Neural cell (in vitro differentiated cells): ENCODE measurements around the gene NUTF2. TPM values are rescaled to one million over a fixed set of nuclear protein-coding genes. Genes with fewer than 3 reads are reported as not detected.

Source experiments
- H2AFZ ChIP-seq: fragments of 200-600, 300-800 bp; sonication (generic), shearing (Covaris generic); 2 replicates; pipeline ENCODE4 v1.6.0; 2014; ENCODE audit warnings: low read depth, mild to moderate bottlenecking, antibody characterized with exemption, low read length, moderate library complexity
- H3F3A ChIP-seq: fragments of 200-600 bp; shearing (Covaris generic); 2 replicates; pipeline ENCODE4 v1.6.1; 2016; ENCODE audit warnings: mild to moderate bottlenecking, moderate library complexity, mixed read lengths, antibody characterized with exemption, low read length; ENCODE audit not compliant: insufficient read depth, poor library complexity, severe bottlenecking
- H3K27ac ChIP-seq: fragments of 200-600, 300-800 bp; sonication (generic), shearing (Covaris generic); 2 replicates; pipeline ENCODE4 v1.5.1; 2014; ENCODE audit warnings: mild to moderate bottlenecking, low read length, moderate library complexity
- H3K27me3 ChIP-seq: fragments of 300-800, 200-600 bp; sonication (generic), shearing (Covaris generic); 2 replicates; pipeline ENCODE4 v1.6.0; 2014; ENCODE audit warnings: mild to moderate bottlenecking, low read depth, low read length, moderate library complexity; ENCODE audit not compliant: insufficient read depth
- H3K36me3 ChIP-seq: fragments of 300-800, 200-600 bp; sonication (generic), shearing (Covaris generic); 2 replicates; pipeline ENCODE4 v1.5.1; 2014; ENCODE audit warnings: mild to moderate bottlenecking, antibody characterized with exemption, low read length, moderate library complexity; ENCODE audit not compliant: insufficient read depth
- H3K4me2 ChIP-seq: fragments of 300-800, 200-600 bp; sonication (generic), shearing (Covaris generic); 2 replicates; pipeline ENCODE4 v1.6.0; 2014; ENCODE audit warnings: mild to moderate bottlenecking, low read length
- H3K4me3 ChIP-seq: fragments of 300-800, 200-600 bp; sonication (generic), shearing (Covaris generic); 2 replicates; pipeline ENCODE4 v1.5.1; 2014; ENCODE audit warnings: mild to moderate bottlenecking, low read length, moderate library complexity
- H3K79me2 ChIP-seq: fragments of 200-600 bp; shearing (Covaris generic); replicated peaks from 2 replicates; pipeline ENCODE4 v1.6.0; 2014; ENCODE audit warnings: mild to moderate bottlenecking, low read length, moderate library complexity; ENCODE audit not compliant: insufficient read depth
- H3K9ac ChIP-seq: fragments of 300-800, 200-600 bp; sonication (generic), shearing (Covaris generic); 2 replicates; pipeline ENCODE4 v1.6.1; 2016; ENCODE audit warnings: mild to moderate bottlenecking, low read length, mixed read lengths
- H3K9me2 ChIP-seq: fragments of 200-600 bp; shearing (Covaris generic); 2 replicates; pipeline ENCODE4 v1.6.1; 2016; ENCODE audit warnings: mild to moderate bottlenecking, low read length, mixed read lengths; ENCODE audit not compliant: insufficient read depth
- H3K9me3 ChIP-seq: fragments of 200-600, 300-800 bp; sonication (generic), shearing (Covaris generic); 2 replicates; pipeline ENCODE4 v1.6.1; 2016; ENCODE audit warnings: mild to moderate bottlenecking, mixed run types, low read length, moderate library complexity, mixed read lengths
- H4K20me1 ChIP-seq: fragments of 200-600 bp; shearing (Covaris generic); 2 replicates; pipeline ENCODE4 v1.6.1; 2016; ENCODE audit warnings: mild to moderate bottlenecking, mixed run types; ENCODE audit not compliant: insufficient read depth
- EP300 ChIP-seq: fragments of 450-650 bp; conservative IDR thresholded peaks from 2 replicates; pipeline ENCODE4 v1.6.1; 2014; ENCODE audit warnings: antibody characterized with exemption, mild to moderate bottlenecking, moderate library complexity; ENCODE audit not compliant: poor library complexity, severe bottlenecking
- EZH2 ChIP-seq: fragments of 200-600, 300-800 bp; shearing (Covaris generic), sonication (generic); IDR thresholded peaks from 2 replicates; pipeline ENCODE4 v1.6.1; 2014; ENCODE audit warnings: antibody characterized with exemption, low read length, borderline replicate concordance, mild to moderate bottlenecking; ENCODE audit not compliant: insufficient read depth, poor library complexity, severe bottlenecking
- MXI1 ChIP-seq: fragments of 450-650 bp; conservative IDR thresholded peaks from 2 replicates; pipeline ENCODE4 v1.6.1; 2014; ENCODE audit warnings: antibody characterized with exemption, mild to moderate bottlenecking; ENCODE audit not compliant: poor library complexity, severe bottlenecking
- POLR2AphosphoS5 ChIP-seq: IDR thresholded peaks from 2 replicates; pipeline ENCODE4 v1.6.1; 2012
- RAD21 ChIP-seq: fragments of 450-650 bp; conservative IDR thresholded peaks from 2 replicates; pipeline ENCODE4 v1.6.1; 2014; ENCODE audit warnings: antibody characterized with exemption, mild to moderate bottlenecking, moderate library complexity
- SMC3 ChIP-seq: fragments of 450-650 bp; conservative IDR thresholded peaks from 2 replicates; pipeline ENCODE4 v1.6.1; 2014; ENCODE audit warnings: antibody characterized with exemption, mild to moderate bottlenecking, moderate library complexity; ENCODE audit not compliant: poor library complexity
- TAF1 ChIP-seq: IDR thresholded peaks from 2 replicates; pipeline ENCODE4 v1.6.1; 2012; ENCODE audit warnings: low read depth
- polyA plus RNA-seq: library from polyadenylated mRNA; depleted of rRNA; stranded (reverse); fragments of >200 nt; gene quantifications from 2 replicates; pipeline ENCODE4 v1.2.3, GENCODE V29; 2014
- TF ChIP-seq, protein P1 (sequence below): fragments of 450-650 bp; IDR thresholded peaks from 2 replicates; pipeline ENCODE4 v1.5.1; 2014; ENCODE audit warnings: antibody characterized with exemption, mild to moderate bottlenecking, moderate library complexity; ENCODE audit not compliant: poor library complexity, severe bottlenecking
- TF ChIP-seq, protein P2 (sequence below): IDR thresholded peaks from 2 replicates; pipeline ENCODE4 v1.6.1; 2012; ENCODE audit warnings: borderline replicate concordance

The NUTF2 gene
- polyA plus RNA-seq, 1 donor from 2014 or later: 98.6 TPM

DNA sequence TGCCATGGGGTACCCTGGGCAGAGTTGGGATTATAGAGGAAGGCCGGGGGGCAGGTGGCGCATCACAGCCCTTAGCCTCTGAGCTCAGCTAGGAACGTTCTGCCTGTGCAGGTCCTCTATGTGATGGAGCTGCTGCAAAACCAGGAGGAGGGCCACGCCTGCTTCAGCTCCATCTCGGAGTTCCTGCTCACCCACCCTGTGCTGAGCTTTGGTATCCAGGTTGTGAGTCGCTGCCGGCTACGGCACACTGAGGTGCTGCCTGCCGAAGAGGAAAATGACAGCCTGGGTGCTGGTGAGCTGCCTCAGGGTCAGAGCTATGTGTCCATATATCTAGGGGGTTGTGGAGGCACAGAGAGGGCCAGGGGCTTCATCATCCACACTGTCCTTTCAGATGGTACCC, 32.1 kb downstream of the NUTF2 start:
- TF ChIP-seq EZH2: no peak
- no peak for TF ChIP-seq SMC3
- TF ChIP-seq TAF1: no peak
- TF ChIP-seq EP300: no peak
- TF ChIP-seq POLR2AphosphoS5: no peak
- peaks cover under 1% of the 10 kb centered on the region for H3K36me3 ChIP-seq
- no peak overlapping the region for H3K9ac ChIP-seq
- no peaks in the 10 kb centered on the region for H3K9me2 ChIP-seq
- H3F3A ChIP-seq: no peaks in the 10 kb centered on the region
- no peak overlapping the region for H3K4me3 ChIP-seq
- H2AFZ ChIP-seq: no peak overlapping the region
- H3K9me3 ChIP-seq: no peaks in the 10 kb centered on the region
- H3K79me2 ChIP-seq: peaks cover 17% of the 10 kb centered on the region
- no peak overlapping the region for H3K4me2 ChIP-seq
- no peaks in the 10 kb centered on the region for H4K20me1 ChIP-seq
- no peak overlapping the region for H3K27ac ChIP-seq
- H3K27me3 ChIP-seq: no peaks in the 10 kb centered on the region

DNA sequence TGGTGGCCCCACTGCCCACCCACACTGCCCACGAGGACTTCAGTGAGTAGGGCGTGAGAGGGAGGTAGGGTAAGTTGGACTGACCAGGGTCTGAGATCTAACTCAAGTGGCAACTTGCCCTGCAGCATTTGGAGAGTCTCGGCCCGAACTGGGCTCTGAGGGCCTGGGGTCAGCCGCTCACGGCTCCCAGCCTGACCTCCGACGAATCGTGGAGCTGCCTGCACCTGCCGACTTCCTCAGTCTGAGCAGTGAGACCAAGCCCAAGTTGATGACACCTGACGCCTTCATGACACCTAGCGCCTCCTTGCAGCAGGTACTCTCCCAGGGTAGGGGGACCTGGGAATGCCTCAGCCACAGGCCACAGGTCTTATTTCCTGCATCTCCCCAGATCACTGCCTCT, 32.7 kb downstream of the NUTF2 start:
- Histone ChIP-seq H3K9me3 (no peaks in the 10 kb centered on the region), H2AFZ (no peak overlapping the region), H3K9me2 (no peaks in the 10 kb centered on the region), H3K36me3 (peaks cover 4% of the 10 kb centered on the region), H3K4me2 (no peak overlapping the region), H3K27me3 (no peaks in the 10 kb centered on the region), H3K4me3 (no peak overlapping the region), H3K27ac (no peak overlapping the region), H3K9ac (no peak overlapping the region), H4K20me1 (no peaks in the 10 kb centered on the region), H3K79me2 (peaks cover 11% of the 10 kb centered on the region), H3F3A (no peaks in the 10 kb centered on the region)
- no peak for TF ChIP-seq MXI1
- no peak for TF ChIP-seq RAD21
- TF ChIP-seq TAF1: no peak
- no peak for TF ChIP-seq POLR2AphosphoS5
- TF ChIP-seq, protein P1, sequence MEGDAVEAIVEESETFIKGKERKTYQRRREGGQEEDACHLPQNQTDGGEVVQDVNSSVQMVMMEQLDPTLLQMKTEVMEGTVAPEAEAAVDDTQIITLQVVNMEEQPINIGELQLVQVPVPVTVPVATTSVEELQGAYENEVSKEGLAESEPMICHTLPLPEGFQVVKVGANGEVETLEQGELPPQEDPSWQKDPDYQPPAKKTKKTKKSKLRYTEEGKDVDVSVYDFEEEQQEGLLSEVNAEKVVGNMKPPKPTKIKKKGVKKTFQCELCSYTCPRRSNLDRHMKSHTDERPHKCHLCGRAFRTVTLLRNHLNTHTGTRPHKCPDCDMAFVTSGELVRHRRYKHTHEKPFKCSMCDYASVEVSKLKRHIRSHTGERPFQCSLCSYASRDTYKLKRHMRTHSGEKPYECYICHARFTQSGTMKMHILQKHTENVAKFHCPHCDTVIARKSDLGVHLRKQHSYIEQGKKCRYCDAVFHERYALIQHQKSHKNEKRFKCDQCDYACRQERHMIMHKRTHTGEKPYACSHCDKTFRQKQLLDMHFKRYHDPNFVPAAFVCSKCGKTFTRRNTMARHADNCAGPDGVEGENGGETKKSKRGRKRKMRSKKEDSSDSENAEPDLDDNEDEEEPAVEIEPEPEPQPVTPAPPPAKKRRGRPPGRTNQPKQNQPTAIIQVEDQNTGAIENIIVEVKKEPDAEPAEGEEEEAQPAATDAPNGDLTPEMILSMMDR: no peak
- TF ChIP-seq, protein P2, sequence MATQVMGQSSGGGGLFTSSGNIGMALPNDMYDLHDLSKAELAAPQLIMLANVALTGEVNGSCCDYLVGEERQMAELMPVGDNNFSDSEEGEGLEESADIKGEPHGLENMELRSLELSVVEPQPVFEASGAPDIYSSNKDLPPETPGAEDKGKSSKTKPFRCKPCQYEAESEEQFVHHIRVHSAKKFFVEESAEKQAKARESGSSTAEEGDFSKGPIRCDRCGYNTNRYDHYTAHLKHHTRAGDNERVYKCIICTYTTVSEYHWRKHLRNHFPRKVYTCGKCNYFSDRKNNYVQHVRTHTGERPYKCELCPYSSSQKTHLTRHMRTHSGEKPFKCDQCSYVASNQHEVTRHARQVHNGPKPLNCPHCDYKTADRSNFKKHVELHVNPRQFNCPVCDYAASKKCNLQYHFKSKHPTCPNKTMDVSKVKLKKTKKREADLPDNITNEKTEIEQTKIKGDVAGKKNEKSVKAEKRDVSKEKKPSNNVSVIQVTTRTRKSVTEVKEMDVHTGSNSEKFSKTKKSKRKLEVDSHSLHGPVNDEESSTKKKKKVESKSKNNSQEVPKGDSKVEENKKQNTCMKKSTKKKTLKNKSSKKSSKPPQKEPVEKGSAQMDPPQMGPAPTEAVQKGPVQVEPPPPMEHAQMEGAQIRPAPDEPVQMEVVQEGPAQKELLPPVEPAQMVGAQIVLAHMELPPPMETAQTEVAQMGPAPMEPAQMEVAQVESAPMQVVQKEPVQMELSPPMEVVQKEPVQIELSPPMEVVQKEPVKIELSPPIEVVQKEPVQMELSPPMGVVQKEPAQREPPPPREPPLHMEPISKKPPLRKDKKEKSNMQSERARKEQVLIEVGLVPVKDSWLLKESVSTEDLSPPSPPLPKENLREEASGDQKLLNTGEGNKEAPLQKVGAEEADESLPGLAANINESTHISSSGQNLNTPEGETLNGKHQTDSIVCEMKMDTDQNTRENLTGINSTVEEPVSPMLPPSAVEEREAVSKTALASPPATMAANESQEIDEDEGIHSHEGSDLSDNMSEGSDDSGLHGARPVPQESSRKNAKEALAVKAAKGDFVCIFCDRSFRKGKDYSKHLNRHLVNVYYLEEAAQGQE: no peak
- no peak for TF ChIP-seq SMC3
- no peak for TF ChIP-seq EP300
- TF ChIP-seq EZH2: no peak

DNA sequence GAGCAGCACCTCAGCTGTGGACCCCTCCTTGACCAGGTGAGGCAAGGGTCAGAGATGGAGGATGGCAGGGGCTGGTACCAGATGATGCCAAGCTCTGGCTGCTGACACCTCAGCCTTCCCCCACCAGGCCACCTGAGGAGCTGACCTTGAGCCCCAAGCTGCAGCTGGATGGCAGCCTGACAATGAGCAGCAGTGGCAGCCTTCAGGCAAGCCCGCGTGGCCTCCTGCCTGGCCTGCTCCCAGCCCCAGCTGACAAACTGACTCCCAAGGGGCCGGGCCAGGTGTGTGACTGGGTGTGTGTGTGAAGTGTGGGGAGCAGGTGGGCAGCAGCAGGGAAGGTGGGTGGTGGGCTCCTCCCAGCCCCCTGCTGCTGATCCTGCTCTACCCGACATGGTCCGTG, 33.2 kb downstream of the NUTF2 start:
- H3K27me3 ChIP-seq: no peaks in the 10 kb centered on the region
- H3K4me2 ChIP-seq: no peak overlapping the region
- H3K79me2 ChIP-seq: peaks cover 7% of the 10 kb centered on the region
- H3K27ac ChIP-seq: no peak overlapping the region
- H4K20me1 ChIP-seq: no peaks in the 10 kb centered on the region
- TF ChIP-seq, protein P2: no peak
- TF ChIP-seq POLR2AphosphoS5 (no peak), EZH2 (no peak), TAF1 (no peak), EP300 (no peak), MXI1 (no peak), SMC3 (no peak), RAD21 (no peak)
- TF ChIP-seq, protein P1: no peak
- H2AFZ ChIP-seq: no peak overlapping the region
- no peaks in the 10 kb centered on the region for H3K9me3 ChIP-seq
- no peaks in the 10 kb centered on the region for H3K9me2 ChIP-seq
- H3K36me3 ChIP-seq: peaks cover 8% of the 10 kb centered on the region
- no peak overlapping the region for H3K4me3 ChIP-seq
- H3F3A ChIP-seq: no peaks in the 10 kb centered on the region
- H3K9ac ChIP-seq: no peak overlapping the region
